GM18526 (cell line): Measurements from ENCODE around the gene WDR33.

Experiments
- POLR2A ChIP-seq: IDR thresholded peaks from 3 replicates; pipeline ENCODE4 v1.6.1; 2011; ENCODE audit not compliant: insufficient read length; ENCODE audit errors: extremely low read depth

The WDR33 gene

GRCh38 chr2:127778850-127779249, 32.1 kb downstream of the WDR33 start:
- TF ChIP-seq POLR2A = no peak

- TF ChIP-seq POLR2A = no peak
These were observed 32.5 kb downstream of the WDR33 start for GRCh38 chr2:127778447-127778846.

GRCh38 chr2:127776122-127776780, 34.7 kb downstream of the WDR33 start:
- TF ChIP-seq POLR2A = no peak

- no peak for TF ChIP-seq POLR2A
These were observed 39.2 kb downstream of the WDR33 start for GRCh38 chr2:127771756-127772155.

GRCh38 chr2:127770973-127771735, 39.8 kb downstream of the WDR33 start:
- TF ChIP-seq POLR2A = no peak

- TF ChIP-seq POLR2A = no peak
These were observed 41.4 kb downstream of the WDR33 start for GRCh38 chr2:127769587-127769986.

- TF ChIP-seq POLR2A = no peak
These were observed 42.0 kb downstream of the WDR33 start for GRCh38 chr2:127768775-127769479.

GRCh38 chr2:127763776-127764175, 47.2 kb downstream of the WDR33 start:
- no peak for TF ChIP-seq POLR2A

GRCh38 chr2:127762846-127763245, 48.1 kb downstream of the WDR33 start:
- no peak for TF ChIP-seq POLR2A

- no peak for TF ChIP-seq POLR2A
These were observed 48.5 kb downstream of the WDR33 start for GRCh38 chr2:127762441-127762840.

GRCh38 chr2:127759931-127760330, 51.0 kb downstream of the WDR33 start:
- TF ChIP-seq POLR2A = no peak

- no peak for TF ChIP-seq POLR2A
These were observed 56.8 kb downstream of the WDR33 start for GRCh38 chr2:127754186-127754585.

GRCh38 chr2:127753374-127753773, 57.6 kb downstream of the WDR33 start:
- TF ChIP-seq POLR2A = no peak

- no peak for TF ChIP-seq POLR2A
These were observed 63.4 kb downstream of the WDR33 start for GRCh38 chr2:127747621-127748020.

GRCh38 chr2:127743477-127744026, 67.4 kb downstream of the WDR33 start:
- TF ChIP-seq POLR2A = no peak
